BE2C (cell line): ENCODE data around the gene NOTO.

ENCODE experiments used
- DNase-seq: peaks from one replicate; pipeline ENCODE4 v3.0.0-alpha.2; 2020
- H3K27me3 ChIP-seq: fragments of 250-450 bp; sonication (Bioruptor Pico); 2 replicates; pipeline ENCODE4 v1.5.1; 2020; ENCODE audit warnings: mild to moderate bottlenecking
- H3K36me3 ChIP-seq: fragments of 250-450 bp; sonication (Bioruptor Pico); 2 replicates; pipeline ENCODE4 v1.5.1; 2020; ENCODE audit warnings: mild to moderate bottlenecking
- H3K4me1 ChIP-seq: fragments of 250-450 bp; sonication (Bioruptor Pico); 2 replicates; pipeline ENCODE4 v1.5.1; 2020
- H3K4me3 ChIP-seq: 2 replicates; pipeline ENCODE4 v1.5.1; 2011; ENCODE audit warnings: low read depth, low read length
- H3K9me3 ChIP-seq: fragments of 250-450 bp; sonication (Bioruptor Pico); 2 replicates; pipeline ENCODE4 v1.5.1; 2020
- CTCF ChIP-seq: IDR thresholded peaks from 2 replicates; pipeline ENCODE4 v1.5.1; 2012; ENCODE audit warnings: mild to moderate bottlenecking, low read depth, low read length

NOTO gene

GRCh38 chr2:73233154-73233931, 31.0 kb downstream of the NOTO start, which contains the start of gene PRADC1:
Gene PRADC1 (minus strand): TSS chr2:73233239. CDS start chr2:73233160, 79 bp downstream.
- H3K27me3 ChIP-seq, result no peaks in the 10 kb centered on the region
- no peaks in the 10 kb centered on the region for H3K9me3 ChIP-seq
- no peaks in the 10 kb centered on the region for H3K36me3 ChIP-seq
- TF ChIP-seq CTCF, result no peak
- no peaks in the 10 kb centered on the region for H3K4me1 ChIP-seq
- DNase-seq, result peak; percentile 93
- peak within 1 kb of the TSS; percentile 84 for H3K4me3 ChIP-seq

- H3K4me3 ChIP-seq, result peak within 1 kb of the TSS; percentile 84
- no peak for TF ChIP-seq CTCF
- H3K36me3 ChIP-seq, result peaks cover 4% of the 10 kb centered on the region; the same call in 1 of the 2 replicates
- H3K9me3 ChIP-seq, result no peaks in the 10 kb centered on the region
- no peaks in the 10 kb centered on the region for H3K27me3 ChIP-seq
- peak; percentile 78 for DNase-seq
- no peaks in the 10 kb centered on the region for H3K4me1 ChIP-seq
Observed at GRCh38 chr2:73233932-73234832, 31.8 kb downstream of the NOTO start, which contains the start of gene CCT7. Gene CCT7 (plus strand): TSS chr2:73234308. CDS start chr2:73234379, 71 bp downstream.

GRCh38 chr2:73235315-73236028, 33.1 kb downstream of the NOTO start:
- no peaks in the 10 kb centered on the region for H3K27me3 ChIP-seq
- H3K36me3 ChIP-seq, result peaks cover 10% of the 10 kb centered on the region
- H3K4me3 ChIP-seq, result peak overlapping the region; percentile 84
- TF ChIP-seq CTCF, result no peak
- no peak for DNase-seq
- no peaks in the 10 kb centered on the region for H3K9me3 ChIP-seq
- H3K4me1 ChIP-seq, result no peaks in the 10 kb centered on the region

GRCh38 chr2:73237168-73237567, 34.8 kb downstream of the NOTO start:
- DNase-seq, result no peak
- peaks cover 10% of the 10 kb centered on the region for H3K36me3 ChIP-seq
- H3K9me3 ChIP-seq, result no peaks in the 10 kb centered on the region
- H3K4me3 ChIP-seq, result no peak overlapping the region
- no peak for TF ChIP-seq CTCF
- H3K4me1 ChIP-seq, result no peaks in the 10 kb centered on the region
- H3K27me3 ChIP-seq, result no peaks in the 10 kb centered on the region

GRCh38 chr2:73238149-73238548, 35.8 kb downstream of the NOTO start:
- Histone ChIP-seq H3K27me3 (no peaks in the 10 kb centered on the region), H3K36me3 (peaks cover 13% of the 10 kb centered on the region), H3K4me3 (no peak overlapping the region), H3K4me1 (no peaks in the 10 kb centered on the region), H3K9me3 (no peaks in the 10 kb centered on the region)
- DNase-seq, result no peak
- no peak for TF ChIP-seq CTCF
